T-helper 2 cell treated with Interferon-gamma antibody and Interleukin-4, amounts not matched to agents 100 ng/mL and 5 ng/mL, for 36 hours (primary cell): ENCODE data around the gene TCL1B. TPM values are rescaled to one million over a fixed set of nuclear protein-coding genes. Genes with fewer than 3 reads are reported as not detected.

Experiments
- intact Hi-C: fragments of 100-400 bp; cut with micrococcal nuclease; formaldehyde crosslinking; loops from one replicate; pipeline ENCODE4 v1.15.1; 2023
- total RNA-seq: library from RNA; stranded (reverse); gene quantifications from 2 replicates; pipeline ENCODE4 v1.2.3, GENCODE V29; 2022

Gene TCL1B
- total RNA-seq, 1 donor from 2014 or later = not detected

DNA sequence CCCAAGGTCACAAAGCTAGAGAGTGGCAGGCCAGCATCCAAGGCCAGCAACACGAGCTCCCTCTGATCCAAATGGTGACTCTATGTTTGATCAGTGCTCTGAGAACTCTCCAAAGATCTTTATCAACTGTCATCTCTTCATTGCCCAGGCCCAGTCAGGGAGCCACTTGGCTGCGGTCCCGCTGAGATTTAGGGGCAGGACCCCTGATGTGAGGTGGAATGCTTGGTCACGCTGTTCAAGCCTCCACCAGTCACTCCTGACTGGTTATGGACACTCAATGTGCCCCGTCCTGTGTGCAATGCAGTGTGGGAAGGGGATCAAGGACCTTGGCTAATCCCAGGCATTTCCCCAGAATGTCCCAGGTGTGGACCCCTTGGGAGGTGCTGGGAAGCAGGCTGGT, 19.8 kb upstream of the TCL1B start:
- intact Hi-C loops = no loop called here

DNA sequence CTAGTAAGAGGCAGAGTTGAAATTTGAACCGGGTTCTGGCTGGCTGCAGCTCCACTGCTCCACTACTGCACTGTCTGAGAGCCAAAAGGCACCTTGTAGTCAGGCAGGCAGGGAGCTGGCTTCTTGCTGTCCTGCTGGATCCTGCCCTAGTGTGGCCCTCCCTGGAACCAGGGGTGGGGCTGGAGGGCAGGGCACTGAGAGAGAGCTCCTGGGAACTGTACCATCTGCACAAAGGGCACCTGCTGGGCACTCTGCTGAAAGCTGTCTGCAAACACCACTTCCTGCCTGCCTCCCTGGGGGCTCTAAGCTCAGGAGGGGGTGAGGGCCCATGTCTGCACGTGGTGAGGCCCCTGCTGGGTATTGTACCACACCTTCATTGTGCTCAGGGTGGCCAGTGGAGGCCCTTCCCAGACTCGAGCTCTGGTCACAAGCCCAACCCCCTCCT, 19.0 kb upstream of the TCL1B start:
- intact Hi-C loops = no loop called here

DNA sequence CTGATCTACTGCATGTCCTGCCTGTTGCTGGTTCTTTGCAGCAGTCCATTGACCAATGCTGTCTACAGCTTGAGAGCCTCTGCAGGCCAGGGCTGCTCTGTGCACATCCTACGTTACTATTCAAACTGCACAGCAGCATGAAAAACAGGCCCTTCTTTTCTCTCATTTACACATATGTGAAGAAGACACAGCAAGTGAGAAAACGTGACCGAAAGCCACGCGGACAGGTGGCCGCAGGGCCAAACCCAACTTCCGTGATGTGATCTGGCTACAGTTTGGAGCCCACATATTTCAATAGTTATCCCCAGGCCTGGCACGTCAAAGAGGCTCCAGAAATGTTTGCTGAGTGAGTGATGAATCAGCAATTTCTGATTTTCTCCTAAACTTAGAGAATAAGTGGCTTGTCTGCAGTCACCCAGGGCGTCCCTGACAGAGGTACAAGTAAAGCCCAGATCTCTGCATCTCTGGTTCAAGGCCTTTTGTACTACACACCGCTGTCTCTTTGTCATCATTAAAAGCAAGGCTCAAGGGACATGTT, 17.9 kb upstream of the TCL1B start:
- intact Hi-C loops = no loop called here

DNA sequence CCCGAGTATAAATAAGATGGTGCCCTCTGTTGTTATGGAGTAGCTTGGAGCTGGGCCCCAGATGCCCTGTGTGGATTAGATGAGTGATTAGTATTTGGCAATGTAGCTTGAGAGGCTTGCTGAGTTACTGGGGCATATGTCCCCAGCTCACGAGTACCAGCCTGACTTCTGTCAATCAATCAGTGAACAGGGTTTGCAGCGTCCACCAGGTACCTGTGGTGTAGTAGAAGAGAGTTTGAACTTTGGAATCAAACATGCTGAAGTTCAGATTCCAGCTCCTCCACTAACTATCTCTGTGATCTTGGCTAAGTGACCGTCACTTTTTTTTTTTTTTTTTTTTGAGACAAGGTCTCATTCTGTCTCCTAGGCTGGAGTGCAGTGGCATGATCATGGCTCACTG, 11.6 kb upstream of the TCL1B start:
- intact Hi-C loops = no loop called here

DNA sequence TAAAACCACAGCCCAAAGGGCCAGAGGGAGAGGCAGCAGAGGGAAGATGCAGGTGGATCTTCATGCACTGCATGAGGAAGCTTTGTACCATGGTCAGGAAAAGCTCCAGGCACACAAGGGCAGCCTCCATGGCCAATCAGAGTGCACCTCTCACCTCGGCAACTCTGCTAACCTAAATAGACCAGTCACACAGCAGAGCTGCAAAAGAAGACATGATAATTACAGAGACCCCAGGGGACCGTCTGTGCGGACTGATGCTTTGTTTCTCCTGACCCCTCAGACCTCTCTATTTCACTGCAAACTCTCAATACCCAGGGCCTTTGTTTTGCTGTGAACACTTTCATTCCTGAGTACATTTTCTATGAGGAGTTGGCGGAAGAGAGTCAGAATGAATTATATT, 10.7 kb upstream of the TCL1B start:
- intact Hi-C loops = no loop called here

DNA sequence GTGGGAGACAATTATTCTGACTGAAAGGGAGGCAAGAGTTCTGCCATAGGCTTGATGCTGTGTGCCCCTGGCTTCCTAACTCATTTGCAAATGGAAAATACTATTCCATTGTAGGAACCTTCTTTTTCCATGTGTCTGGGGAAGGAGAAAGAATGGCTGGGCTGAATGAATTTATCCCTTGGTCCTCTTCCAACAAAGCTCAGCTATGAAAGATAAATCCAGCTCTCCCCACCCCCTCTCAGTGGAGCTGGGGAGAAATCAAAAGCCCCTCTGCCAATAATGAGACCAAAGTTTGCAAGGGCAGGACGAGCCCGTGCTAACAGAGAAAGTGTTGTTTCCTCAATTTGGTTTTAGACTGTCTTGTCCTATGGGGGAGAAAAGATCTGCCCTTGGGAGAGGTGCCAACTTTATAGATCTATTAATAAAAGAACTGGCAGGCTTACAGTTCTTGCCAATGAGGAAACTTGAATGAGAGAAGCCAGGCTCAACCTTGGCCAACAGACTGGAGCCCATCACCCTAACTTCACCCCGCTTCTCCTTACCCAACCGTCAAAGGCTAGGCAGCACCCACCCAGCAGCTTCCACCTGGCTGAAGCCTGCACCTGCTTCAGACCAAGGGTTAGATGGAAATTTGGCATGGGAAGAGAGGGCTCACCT, 8.9 kb upstream of the TCL1B start:
- intact Hi-C loops = no loop called here

DNA sequence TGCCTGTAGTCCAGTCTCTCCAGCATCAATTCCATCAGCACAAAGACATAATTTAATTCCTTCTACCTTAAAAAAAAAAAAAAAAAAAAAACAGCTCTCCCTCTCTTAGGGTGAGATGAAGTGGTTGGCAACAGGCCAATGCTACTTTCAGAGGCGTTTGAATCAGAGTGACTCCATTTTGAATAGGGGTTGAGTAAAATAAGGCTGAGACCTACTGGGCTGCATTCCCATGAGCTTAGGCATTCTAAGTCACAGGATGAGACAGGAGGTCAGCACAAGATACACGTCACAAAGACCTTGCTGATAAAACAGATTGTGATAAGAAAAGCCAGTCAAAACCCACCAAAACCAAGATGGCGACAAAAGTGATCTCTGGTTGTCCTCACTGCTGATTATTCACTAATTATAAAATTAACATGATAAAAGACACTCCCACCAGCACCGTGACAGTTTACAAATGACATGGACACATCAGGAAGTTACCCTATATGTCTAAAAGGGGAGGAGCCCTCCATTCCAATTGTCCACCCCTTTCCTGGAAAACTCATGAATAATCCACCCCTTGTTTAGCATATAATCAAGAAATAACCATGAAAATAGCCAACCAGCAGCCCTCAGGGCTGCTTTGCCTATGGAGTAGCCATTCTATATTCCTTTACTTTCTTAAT, 6.9 kb upstream of the TCL1B start:
- intact Hi-C loops = no loop called here

DNA sequence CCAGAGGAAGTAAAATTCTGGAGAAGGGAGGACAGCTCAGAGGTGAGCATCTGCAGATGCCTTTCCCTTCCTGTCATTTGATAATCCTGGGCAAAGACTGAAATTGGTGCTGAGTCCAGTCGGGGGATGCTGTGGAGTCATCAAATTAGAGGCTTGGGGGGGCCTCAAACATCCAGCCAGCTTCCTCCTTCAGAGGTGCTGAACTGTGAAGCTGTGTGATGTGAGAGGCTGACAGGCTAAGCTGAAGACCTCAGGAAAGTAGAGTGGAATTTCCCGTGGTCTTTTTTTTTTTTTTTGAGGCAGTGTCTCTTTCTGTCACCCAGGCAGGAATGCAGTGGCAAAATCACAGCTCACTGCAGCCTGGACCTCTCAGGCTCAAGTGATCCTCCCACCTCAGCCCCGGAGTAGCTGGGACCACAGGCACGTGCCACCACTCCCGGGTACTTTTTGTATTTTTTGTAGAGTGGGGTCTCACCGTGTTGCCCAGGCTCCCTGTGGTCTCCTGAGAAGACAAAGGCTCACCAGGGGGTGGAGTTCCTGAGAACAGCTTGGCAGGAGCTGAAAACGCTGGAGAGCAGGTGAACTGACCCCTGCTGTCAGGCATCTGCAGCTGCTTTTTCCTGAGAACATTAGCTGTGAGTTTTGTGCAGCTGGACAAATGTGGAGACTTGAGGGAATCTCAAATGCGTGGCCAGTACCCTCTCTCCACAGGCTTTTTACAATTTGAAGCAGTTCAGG, 6.1 kb upstream of the TCL1B start:
- intact Hi-C loops = loop anchor here (5.0 kb wide), 1 partner anchor 253 kb away; no protein-coding TSS in a partner anchor

DNA sequence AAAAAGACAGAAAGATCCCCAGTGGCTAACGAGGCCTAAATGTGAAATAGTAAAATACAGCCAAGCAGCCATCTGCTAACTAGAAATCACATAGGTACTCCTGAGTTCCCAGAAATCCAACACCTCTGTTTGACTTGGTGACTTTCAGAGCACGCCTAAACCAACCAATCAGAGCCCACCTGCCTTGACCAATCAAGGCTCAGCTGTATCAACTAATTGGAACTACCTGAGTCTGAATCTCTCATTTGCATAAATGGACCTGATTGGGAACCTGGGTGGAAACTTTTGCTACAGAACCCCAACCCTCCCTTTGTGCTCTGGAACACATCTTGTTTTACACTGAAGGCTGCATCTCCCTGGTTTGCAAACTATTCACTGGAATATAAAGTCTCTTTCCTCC, 5.1 kb upstream of the TCL1B start:
- intact Hi-C loops = loop anchor here (5.0 kb wide), 1 partner anchor 254 kb away; no protein-coding TSS in a partner anchor

DNA sequence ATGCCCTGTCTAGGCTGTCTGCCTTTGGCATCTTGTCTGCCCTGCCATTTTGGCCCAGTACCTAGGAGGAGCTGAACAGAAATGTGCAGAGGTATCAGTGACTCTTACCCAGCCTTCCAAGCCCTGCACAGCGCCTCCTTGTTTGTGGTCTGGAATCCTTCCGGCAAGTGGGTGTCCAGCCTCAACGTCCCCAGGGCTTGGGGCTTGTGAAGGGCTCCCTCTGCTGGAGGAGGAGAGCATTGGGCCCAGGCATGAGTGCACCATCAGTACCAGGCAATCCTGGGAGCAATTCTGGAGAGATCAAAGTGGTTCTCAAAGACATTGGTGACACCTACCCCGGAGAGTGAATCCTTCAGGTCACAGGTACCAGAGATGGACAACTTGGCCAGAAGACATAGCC, 2.4 kb upstream of the TCL1B start:
- intact Hi-C loops = loop anchor here (1.0 to 5.0 kb wide), 2 partner anchors 122 to 256 kb away; no protein-coding TSS in a partner anchor

DNA sequence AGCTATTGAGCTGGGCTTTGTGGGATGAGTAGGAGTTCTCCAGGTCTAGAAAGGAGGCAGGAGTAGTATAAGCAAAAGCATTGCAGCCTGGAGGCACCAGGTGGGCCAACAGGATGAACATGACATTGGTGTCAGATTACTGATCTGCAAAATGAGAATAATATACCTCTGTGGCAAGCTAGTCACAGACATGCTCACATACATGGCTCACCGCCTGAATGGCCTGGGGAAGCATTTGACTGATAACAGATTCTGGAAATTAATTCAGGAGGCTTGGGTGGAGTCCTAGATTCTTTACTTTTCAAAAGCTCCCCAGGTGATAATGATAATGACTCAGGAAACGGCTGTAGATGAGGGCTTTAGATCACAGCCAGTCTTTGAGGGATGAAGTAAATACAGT, 709 bp downstream of the TCL1B start:
- intact Hi-C loops = no loop called here

DNA sequence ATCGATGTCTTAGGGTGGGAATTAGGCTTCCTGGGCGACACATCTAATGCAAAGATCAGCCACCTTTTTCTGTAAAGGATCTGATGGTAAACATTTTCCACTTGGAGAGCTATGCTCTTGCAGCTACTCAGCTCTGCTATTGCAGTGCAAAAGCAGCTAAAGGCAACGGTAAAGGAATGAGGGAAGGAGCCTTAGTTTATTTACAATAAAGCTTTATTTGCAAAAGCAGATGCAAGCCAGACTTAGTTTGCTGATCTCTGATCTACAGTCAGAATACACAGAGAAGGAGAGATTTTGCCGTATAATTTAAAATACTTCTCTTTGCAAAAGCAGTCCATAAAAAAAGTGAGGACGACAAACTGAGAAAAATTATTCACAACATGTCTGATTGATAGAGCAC, 3.2 kb downstream of the TCL1B start:
- intact Hi-C loops = no loop called here

DNA sequence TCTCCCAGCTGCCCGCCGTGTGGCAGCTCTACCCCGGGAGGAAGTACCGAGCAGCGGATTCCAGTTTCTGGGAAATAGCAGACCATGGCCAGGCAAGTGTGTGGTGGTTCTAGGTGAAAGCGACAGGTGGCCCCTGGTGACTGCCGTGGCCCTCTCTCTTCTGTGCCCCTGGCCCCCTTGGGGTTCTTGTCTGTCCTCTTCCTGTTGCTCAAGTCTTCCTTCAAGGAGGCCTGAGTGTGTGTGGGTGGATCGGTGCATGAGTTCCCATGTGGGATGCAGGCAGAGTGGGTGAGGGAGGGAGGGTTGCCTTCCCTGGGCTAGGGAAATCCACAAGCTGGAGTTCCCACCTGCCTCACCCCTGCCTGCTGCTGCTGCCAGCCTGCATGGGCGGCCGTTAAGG, 4.6 kb downstream of the TCL1B start:
- intact Hi-C loops = no loop called here

DNA sequence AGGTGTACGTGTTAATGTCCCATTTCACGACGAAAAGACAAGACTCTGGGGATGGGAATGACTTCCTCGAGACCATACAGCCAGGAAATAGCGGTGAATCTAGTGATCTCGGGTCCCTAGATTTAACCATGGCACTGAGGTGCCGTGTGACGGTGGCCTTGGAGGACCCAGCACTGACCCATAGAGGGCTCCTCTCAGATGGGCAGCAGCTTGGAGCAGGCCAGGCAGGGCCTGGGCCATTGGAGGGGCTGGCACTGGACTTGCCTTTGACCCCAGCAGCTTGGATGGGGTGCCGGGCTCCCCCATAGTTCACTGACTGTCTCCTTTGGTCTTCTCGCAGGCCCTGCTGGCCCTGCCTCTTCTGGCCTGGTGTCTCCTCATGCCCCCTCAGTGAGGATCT, 5.4 kb downstream of the TCL1B start:
- intact Hi-C loops = no loop called here

DNA sequence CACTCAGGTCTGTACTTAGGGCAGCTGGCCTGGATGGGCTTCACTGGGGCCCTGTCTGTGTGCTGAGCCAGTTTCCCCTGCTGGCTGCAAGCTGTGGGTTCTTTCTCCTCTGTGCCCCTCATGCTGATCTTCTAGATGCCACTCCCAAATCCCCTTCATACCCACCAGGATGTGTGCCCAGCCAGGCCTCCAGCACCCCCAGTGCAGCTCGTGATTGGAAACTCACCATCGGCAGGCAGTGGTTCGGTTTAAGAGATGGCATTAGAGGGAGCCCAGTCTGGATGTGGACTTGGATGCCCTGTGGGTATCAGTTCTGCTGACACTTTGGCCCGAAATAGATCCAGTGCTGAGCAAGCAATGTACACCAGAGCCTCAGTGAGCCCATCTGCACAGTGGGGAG, 5.9 kb downstream of the TCL1B start:
- intact Hi-C loops = no loop called here

DNA sequence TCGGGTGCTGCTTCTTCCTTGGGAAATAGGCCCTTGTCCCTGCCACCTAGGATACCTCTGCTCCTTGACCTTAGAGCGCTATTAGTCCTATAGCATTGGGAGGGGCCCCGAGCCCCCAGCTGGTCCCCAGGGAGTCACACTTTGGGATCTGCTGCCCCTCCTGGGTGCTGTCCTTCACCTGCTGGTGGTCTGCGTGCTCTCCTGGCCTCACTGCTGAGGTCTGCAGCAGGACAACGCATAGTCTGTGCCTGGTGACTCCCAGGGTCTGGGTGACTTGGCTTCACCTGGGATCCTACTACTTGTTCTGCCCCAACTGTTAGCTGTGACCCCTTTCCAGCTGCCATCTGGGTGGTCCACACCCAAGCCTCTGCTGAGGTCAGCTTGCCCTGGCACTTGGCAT, 8.8 kb downstream of the TCL1B start:
- intact Hi-C loops = no loop called here

DNA sequence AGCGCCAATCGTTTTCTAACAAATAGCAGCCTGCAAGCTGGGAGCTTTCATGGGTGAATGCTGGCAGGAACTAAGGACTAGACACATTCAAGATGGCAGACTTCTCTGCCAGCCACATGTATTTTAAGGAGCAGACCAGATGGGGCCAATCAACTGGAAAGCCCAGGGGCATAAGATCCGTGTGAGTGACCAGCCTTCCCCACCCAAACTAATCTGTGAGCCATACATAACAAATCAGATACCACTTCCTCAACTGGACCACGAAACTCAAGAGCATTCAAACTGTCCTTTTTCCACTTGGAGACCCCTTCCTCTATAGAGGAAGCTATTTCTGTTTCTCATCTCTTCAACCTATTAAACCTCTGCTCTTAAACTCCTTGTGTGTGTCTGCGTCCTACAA, 9.7 kb downstream of the TCL1B start:
- intact Hi-C loops = no loop called here

DNA sequence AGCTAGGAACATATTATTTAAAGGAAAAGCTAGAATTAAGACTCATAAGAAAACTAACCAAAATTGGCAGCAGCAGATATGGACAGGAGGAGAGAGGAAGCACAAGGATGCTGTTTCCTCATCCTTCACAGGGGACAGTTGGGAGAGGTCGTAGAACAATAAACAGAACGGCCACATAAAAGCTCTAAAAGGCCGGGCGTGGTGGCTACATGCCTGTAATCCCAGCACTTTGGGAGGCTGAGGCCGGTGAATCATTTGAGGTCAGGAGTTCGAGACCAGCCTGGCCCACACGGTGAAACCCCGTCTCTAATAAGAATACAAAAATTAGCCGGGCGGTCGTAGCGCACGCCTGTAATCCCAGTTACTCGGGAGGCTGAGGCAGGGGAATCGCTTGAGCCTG, 10.5 kb downstream of the TCL1B start:
- intact Hi-C loops = no loop called here

DNA sequence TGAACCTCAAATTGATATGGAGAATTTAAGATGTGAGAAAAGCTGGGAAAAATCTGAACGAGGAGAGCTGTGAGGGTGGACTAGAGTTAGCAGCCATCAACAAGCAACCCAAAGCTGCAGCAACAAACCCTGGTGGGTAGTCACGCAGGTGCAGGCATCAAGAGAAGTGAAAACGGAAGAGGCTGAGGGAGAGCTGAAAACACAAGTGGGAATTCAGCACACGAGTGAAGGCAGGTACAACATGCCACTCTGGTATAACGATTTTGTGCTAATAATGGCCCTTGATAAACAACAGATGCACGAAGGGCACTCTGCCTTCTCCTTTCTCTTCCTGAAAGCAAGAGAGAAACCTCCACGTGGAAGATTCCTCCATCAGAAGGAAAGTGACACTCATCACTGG, 11.5 kb downstream of the TCL1B start:
- intact Hi-C loops = no loop called here

DNA sequence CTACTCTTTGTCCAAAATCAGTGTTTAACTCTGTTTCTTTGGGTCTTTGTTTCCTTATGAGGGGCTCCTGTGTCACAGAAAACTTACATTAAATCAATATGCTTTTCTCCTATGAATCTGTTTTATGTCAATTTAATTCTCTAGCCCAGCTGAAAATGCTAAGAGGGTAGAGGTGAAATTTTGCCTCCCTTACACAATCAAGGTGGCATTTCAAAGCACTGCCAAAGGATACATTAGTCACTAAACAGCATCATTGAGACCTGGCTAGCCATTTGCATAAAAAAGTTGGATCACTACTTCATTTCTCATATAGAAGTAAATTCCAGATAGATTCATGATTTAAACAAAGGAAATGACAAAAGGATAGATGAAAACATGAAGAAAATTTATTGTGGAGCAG, 12.1 kb downstream of the TCL1B start:
- intact Hi-C loops = no loop called here

DNA sequence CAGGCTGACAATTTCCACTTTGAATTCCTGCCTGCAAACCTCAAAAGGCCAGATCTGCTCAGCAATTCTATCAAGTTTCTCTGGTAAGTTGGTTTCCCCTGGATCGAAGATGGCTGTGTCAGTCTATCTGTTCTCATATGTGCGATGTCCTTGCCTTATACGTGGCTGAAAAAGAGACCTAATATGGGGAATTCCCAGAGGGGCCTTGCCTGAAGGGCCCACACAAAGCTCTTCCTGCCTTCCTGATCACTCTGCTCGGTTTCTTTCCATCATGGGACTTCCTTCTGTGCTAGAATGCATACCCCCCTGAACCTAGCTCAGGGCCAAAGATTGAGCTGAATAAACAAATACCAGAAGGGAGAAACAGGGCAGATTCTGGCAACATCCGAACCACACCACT, 13.2 kb downstream of the TCL1B start:
- intact Hi-C loops = no loop called here
